NCI-H526 treated with DMSO at 0.1 percent for 48 hours (cell line): ENCODE data around the gene KLHL29.
"Not testable (repeated sequence)": the region's sequence is repeated elsewhere in the genome, so short reads cannot be mapped to it uniquely, and the experiment has no call there.

Source experiments
- DNase-seq: peaks from one replicate; lab custom pipeline; 2025; lab: John Stamatoyannopoulos, UW

The KLHL29 gene

DNA sequence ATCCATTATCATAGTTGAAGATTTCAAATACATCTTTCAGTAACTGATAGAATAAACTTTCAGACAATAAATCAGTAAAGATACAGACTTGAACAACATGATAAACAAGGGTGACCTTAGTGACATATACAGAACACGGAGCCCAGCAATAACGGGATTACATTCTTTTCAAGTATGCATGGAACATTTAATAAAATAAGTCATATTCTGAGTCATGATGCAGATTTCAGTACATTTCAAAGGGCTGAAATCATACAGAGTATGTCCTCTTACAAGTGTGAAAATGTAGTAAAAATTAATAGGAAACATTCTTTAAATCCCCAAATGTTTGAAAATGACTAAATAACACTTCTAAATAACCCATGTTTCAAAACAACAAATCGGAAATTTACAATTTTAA, 17.2 kb upstream of the KLHL29 start:
- no peak for DNase-seq

DNA sequence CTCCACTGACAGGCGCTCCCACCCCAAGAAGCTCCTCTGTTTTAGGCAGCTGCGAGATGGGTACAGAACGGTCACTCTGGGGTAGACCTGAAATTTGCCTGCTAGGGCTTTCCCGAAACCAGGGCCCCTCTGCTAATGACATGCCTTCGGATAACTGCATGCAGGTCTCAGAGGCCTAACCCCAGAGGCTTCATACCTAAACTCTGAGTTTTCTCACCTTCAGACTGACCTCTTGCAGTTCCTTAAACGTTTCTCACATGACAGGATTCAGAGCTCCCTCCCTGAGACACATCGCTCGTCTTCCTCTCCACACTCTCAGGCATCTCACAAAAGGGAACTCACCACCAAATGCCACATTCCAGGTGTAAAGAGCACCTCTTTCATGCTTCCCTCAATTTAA, 11.3 kb upstream of the KLHL29 start:
- DNase-seq = no peak

DNA sequence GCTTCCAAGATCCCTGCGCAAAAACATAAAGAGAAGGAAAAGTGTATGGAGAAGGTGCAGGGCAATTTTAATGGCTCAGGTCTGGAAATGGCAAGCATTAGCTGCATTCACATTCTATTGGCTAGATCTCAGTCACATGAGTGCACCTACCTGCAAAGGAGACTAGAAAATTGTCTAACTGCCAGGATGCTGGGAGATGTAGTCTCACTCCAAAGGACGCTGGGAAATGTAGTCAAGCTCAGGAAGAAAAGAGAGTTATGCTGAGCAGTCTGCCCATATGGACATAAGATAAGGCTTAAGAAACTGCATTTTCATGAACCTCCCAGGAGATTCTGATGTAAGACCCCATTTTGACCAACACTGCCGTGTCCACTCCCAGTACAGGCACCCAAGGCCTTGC, 9.5 kb upstream of the KLHL29 start:
- DNase-seq = peak; percentile 38

- DNase-seq = no peak
These were observed 8.9 kb upstream of the KLHL29 start for GRCh38 chr2:23376075-23376474.

DNA sequence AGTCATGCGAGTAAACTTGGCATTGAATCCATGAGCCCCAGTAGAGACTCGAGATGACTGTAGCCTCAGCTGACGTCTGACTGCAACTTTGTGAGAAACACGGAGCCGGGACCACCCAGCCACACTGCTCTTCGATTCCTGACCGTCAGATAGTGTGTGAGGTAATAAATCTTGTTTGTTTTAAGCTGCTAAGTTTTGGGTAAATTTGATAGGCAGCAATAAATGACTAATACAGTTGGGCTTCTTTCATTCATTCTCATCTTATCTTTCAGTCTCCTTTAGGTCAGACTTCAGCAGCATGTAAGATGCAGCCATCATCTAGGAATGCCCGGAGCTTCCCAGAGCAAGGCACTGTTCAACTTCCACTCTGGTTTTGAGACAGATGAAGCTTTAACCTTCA, 8.0 kb upstream of the KLHL29 start:
- no peak for DNase-seq

GRCh38 chr2:23377771-23378170, 7.2 kb upstream of the KLHL29 start:
- no peak for DNase-seq

- DNase-seq = no peak
These were observed 6.5 kb upstream of the KLHL29 start for GRCh38 chr2:23378496-23378895.

DNA sequence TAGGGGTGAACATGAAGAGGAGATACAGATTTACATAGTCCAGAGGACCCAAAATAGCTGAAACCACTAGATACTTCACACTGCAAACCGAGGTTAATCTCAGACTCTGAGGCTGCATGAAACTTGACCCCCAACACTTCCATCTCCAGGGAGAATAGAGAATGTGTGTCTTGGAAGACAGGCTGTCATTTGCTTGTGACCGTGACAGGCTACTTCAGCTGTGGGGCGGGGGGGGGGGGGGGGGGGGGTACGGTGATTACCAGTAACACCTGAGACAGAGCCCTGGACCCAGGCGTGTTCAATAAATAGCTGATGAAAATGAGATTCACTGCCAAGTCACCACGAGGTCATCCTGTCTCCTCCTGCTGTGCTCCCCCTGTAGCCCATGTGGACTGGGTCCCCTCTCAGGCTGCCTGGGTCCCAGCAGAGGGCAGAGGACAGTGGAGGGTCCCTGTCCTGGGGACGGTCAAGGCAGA, 5.7 kb upstream of the KLHL29 start:
- no peak for DNase-seq

DNA sequence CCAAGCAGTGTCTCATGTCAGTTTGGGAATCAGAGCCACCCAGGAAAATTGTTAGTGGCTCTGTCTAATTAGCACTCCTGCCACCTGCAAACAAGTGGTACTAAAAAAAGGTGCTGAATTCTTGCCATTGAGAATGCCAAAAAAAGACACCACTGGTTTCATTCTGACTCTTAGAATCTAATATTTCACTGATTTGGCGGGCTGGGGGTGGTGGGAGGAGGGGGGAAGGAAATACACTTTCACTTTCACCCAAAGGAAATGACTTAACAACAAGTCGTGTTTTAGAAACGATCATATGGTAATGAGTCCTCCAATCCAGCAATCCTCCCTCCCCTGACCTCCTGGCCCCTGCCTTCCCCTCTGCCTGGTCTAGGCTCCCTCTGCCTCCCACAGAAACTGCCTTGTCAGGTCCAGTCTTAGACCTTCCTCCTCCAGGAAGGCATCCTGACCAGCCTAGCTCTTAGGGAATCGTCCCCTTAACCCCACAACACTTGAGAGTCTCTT, 4.4 kb upstream of the KLHL29 start:
- no peak for DNase-seq

- no peak for DNase-seq
These were observed 3.9 kb upstream of the KLHL29 start for GRCh38 chr2:23381084-23381483.

GRCh38 chr2:23381485-23381884, 3.5 kb upstream of the KLHL29 start:
- DNase-seq = no peak

- no peak for DNase-seq
These were observed 1.9 kb upstream of the KLHL29 start for GRCh38 chr2:23383100-23383499.

DNA sequence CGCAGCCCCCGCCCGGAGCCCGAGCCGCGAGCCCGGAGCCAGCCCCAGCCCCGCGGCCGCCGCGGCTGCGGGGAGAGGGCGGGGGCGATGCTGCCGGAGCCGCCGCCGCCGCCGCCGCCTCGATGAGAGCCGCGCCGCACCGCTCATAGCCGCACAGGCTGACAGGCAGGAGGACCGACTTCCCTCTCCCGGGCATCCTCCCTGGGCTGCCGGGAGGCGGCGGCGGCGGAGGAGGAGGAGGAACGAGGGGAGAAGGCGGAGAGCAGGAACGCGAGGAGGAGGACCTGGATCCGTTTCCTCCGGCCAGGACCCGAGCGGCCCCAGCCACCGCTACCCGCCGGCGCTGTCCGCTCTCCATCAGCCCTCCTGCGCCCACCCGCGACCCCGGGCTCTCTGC, 370 bp downstream of the KLHL29 start:
- DNase-seq = peak; percentile 24

DNA sequence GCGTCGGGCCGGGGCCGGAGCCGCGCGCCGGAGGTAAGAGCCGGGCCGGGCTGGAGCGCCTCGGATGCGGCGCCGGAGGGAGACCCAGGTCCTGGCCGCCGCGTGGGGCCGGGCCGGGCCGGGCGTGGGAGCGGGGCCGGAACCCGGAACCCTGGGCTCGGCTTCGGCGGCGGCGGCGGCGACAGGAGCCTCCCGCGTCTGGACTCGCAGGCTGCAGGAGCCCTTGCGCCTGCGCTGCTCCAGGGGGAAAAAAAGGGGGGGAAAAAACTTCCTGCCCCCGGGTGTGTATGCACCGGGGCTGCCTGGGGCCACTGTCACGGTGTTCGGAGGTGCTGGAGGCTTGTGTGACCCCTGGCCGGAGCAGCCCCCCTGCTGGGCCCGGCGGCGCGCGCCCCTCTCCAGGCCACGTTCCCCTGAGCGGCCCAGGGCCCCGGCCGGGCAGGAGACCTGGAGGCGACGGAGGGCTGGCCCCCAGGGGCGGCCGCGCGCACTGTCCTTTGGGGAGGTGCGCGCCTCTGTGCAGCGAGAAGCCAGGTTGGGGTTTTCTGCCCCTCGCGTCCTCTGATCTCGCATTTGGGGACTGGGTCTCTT, 864 bp downstream of the KLHL29 start:
- no peak for DNase-seq

- DNase-seq = peak; percentile 32
These were observed 1.6 kb downstream of the KLHL29 start for GRCh38 chr2:23386339-23387220.

DNA sequence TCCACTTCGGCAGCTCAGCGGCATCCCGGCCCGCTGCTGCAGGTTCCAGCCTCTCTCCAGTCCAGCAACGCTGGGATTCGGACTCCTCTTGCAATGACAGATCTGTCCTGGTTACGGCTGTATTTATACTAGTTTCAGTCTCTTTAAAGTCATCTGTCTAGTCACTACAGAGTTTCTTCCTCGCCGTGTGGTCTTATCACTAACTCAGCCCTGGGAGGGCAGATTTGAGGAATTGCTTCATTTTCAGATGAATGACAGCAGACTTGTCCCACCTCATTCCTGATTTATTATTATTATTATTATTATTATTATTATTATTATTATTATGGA, 2.2 kb downstream of the KLHL29 start:
- no peak for DNase-seq

GRCh38 chr2:23387845-23388244, 2.9 kb downstream of the KLHL29 start:
- no peak for DNase-seq

DNA sequence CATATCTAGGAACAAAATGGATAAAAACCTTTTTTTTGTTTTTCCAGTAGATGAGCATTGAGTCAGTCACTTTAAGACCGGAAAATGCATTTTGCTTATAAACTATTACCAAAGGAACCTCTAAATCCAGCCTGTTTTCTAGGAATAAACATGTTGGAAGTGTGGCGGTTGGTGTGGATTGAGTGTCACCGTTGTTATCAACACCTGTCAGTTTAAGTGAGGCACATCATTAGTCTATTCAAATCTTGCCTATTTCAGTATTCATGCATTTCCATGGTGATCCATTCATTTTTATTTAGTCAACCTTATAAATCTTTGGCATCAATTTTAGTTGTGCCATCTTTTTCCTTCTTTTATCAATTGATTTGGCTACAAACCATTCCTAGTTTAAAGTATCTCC, 3.3 kb downstream of the KLHL29 start:
- peak; percentile 30 for DNase-seq

DNA sequence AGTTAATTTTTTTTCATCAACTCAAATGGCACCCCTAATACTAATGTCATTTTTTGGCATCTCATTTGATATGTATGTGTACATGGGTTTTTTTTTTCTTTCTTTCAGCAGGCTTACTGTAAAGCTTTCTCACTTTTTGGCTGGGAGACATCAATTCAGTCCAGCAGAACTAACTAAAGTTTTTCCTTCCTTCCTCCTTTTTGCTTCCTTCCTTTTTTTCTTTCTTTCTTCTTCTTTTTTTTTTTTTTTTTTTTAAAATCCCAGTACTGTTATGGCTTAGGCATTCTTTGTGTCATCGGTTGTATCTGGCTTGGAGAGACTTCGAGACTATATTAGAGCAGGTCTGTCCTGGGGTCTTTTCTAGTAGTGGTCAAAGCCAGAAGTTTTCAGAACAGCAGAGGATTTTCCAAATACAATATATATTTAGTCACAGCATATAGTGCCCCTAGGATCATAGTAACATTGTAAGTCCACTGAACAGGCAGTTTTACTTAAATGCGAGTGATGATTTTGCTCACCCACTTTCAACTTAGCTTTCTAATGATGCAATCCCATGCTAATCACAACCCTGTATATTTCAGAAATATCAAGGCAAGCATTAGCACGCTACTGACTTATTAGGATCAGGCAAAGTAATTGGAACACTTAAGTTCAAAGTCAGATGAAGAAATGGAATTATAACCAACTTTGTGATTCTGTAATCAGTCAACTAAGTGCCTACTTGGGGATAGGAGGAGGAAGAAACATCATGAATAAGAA, 4.0 kb downstream of the KLHL29 start:
- DNase-seq = no peak

- DNase-seq = no peak
These were observed 5.2 kb downstream of the KLHL29 start for GRCh38 chr2:23390152-23390551.

GRCh38 chr2:23391237-23391736, 6.3 kb downstream of the KLHL29 start:
- DNase-seq = not testable (repeated sequence)

- DNase-seq = no peak
These were observed 8.7 kb downstream of the KLHL29 start for GRCh38 chr2:23393722-23394121.

- no peak for DNase-seq
These were observed 9.7 kb downstream of the KLHL29 start for GRCh38 chr2:23394700-23395099.
